Upper lobe of left lung (tissue), 6 donors: ENCODE measurements around the gene SLC25A21. TPM values are rescaled to one million over a fixed set of nuclear protein-coding genes. Genes with fewer than 3 reads are reported as not detected.

Source experiments
- ATAC-seq, 2 donors: fragments of 200-7000 bp; cut with Tn5 transposase; one replicate each; pipeline ENCODE4 v1.9.1; 2022; ENCODE audit warnings: mild to moderate bottlenecking in 2 of 2, moderate library complexity in 2 of 2; ENCODE audit not compliant: low FRiP score in 2 of 2
- DNase-seq, 2 donors: peaks; one replicate each; pipeline ENCODE4 v3.0.0-alpha.2; 2019 to 2020
- H3K27ac ChIP-seq, 4 donors: fragments of 200-600 bp; sonication (generic); one replicate each; pipeline ENCODE4 v1.5.1; 2016 to 2019
- H3K27me3 ChIP-seq, 4 donors: fragments of 200-600 bp; sonication (generic); one replicate each; pipeline ENCODE4 v1.5.1; 2017 to 2019
- H3K36me3 ChIP-seq, 4 donors: fragments of 200-600 bp; sonication (generic); one replicate each; pipeline ENCODE4 v1.5.1; 2016 to 2019
- H3K4me1 ChIP-seq, 4 donors: fragments of 200-600 bp; sonication (generic); one replicate each; pipeline ENCODE4 v1.5.1; 2018 to 2019
- H3K4me3 ChIP-seq, 4 donors: fragments of 200-600 bp; sonication (generic); one replicate each; pipeline ENCODE4 v1.5.1; 2017 to 2019; ENCODE audit warnings: mild to moderate bottlenecking in 2 of 4, moderate library complexity in 1 of 4
- H3K9me3 ChIP-seq, 4 donors: fragments of 200-600 bp; sonication (generic); one replicate each; pipeline ENCODE4 v1.5.1; 2018 to 2019
- EP300 ChIP-seq, 4 donors: sonication (generic); formaldehyde crosslinking; IDR thresholded peaks; one replicate each; pipeline ENCODE4 v1.5.1; 2017; ENCODE audit warnings: antibody characterized with exemption in 4 of 4, control low read depth in 2 of 4
- POLR2A ChIP-seq, 4 donors: fragments of 450-650 bp; IDR thresholded peaks; one replicate each; pipeline ENCODE4 v1.5.1; 2016 to 2017; ENCODE audit warnings: antibody characterized with exemption in 4 of 4, mild to moderate bottlenecking in 2 of 4
- POLR2AphosphoS5 ChIP-seq, 2 donors: sonication (generic); formaldehyde crosslinking; IDR thresholded peaks; one replicate each; pipeline ENCODE4 v1.5.1; 2017; ENCODE audit warnings: antibody characterized with exemption in 2 of 2
- WGBS, 2 donors: methylation state at CpG; one replicate each; pipeline ENCODE4 v1.1.5; 2017 to 2018; 5-methylcytosine and 5-hydroxymethylcytosine counted together
- total RNA-seq, 6 donors: library from RNA; depleted of rRNA in 4 of 6; stranded (reverse); fragments of >200 nt in 4 of 6; gene quantifications; one replicate each; pipeline versions ENCODE4 v1.1.0 to v1.2.1, GENCODE V29; 2016 to 2021
- TF ChIP-seq, protein P1 (sequence below), 6 experiments: fragments of 450-650 bp in 4 of 6; fragments of 200-600 bp in 2 of 6; sonication (generic) in 2 of 6; IDR thresholded peaks; one replicate each; pipeline ENCODE4 v1.5.1; 2016 to 2019; ENCODE audit warnings: antibody characterized with exemption in 6 of 6
- donor health status: DM: no; HTN: no; CAD: no; lungs with moderate emphysema.
- donor health status: DM: no; HTN: yes; CAD: no; lungs with severe emphysema.

Gene SLC25A21
- total RNA-seq, 6 donors from 2014 or later = 0.15 to 1.7 (median 0.30) TPM; not detected in 3

- H3K27me3 ChIP-seq = no peaks in the 10 kb centered on the region
- no peak overlapping the region for H3K27ac ChIP-seq
- WGBS, 2 donors = 51% methylated on average over 2 of the region's 2 CpGs
- H3K9me3 ChIP-seq = no peaks in the 10 kb centered on the region
- ATAC-seq (no peak), DNase-seq (no peak)
- no peak for TF ChIP-seq POLR2AphosphoS5 (IDR thresholded peaks at IDR 0.05)
- TF ChIP-seq, protein P1, sequence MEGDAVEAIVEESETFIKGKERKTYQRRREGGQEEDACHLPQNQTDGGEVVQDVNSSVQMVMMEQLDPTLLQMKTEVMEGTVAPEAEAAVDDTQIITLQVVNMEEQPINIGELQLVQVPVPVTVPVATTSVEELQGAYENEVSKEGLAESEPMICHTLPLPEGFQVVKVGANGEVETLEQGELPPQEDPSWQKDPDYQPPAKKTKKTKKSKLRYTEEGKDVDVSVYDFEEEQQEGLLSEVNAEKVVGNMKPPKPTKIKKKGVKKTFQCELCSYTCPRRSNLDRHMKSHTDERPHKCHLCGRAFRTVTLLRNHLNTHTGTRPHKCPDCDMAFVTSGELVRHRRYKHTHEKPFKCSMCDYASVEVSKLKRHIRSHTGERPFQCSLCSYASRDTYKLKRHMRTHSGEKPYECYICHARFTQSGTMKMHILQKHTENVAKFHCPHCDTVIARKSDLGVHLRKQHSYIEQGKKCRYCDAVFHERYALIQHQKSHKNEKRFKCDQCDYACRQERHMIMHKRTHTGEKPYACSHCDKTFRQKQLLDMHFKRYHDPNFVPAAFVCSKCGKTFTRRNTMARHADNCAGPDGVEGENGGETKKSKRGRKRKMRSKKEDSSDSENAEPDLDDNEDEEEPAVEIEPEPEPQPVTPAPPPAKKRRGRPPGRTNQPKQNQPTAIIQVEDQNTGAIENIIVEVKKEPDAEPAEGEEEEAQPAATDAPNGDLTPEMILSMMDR (IDR thresholded peaks at IDR 0.05) = no peak
- no peak for TF ChIP-seq POLR2A (IDR thresholded peaks at IDR 0.05)
- no peak for TF ChIP-seq EP300 (IDR thresholded peaks at IDR 0.05)
- no peaks in the 10 kb centered on the region for H3K36me3 ChIP-seq
- no peaks in the 10 kb centered on the region for H3K4me1 ChIP-seq
- no peak overlapping the region for H3K4me3 ChIP-seq
These were observed 352.2 kb downstream of the SLC25A21 start for GRCh38 chr14:36820111-36820709.

- no peaks in the 10 kb centered on the region for H3K9me3 ChIP-seq
- no peaks in the 10 kb centered on the region for H3K27me3 ChIP-seq
- ATAC-seq (peak in 1 of 2 donors; percentile 21), DNase-seq (no peak)
- H3K4me1 ChIP-seq = no peaks in the 10 kb centered on the region
- no peak overlapping the region for H3K4me3 ChIP-seq
- no peak for TF ChIP-seq EP300 (IDR thresholded peaks at IDR 0.05)
- no peak for TF ChIP-seq POLR2A (IDR thresholded peaks at IDR 0.05)
- TF ChIP-seq, protein P1 (IDR thresholded peaks at IDR 0.05) = no peak
- no peak for TF ChIP-seq POLR2AphosphoS5 (IDR thresholded peaks at IDR 0.05)
- no peak overlapping the region for H3K27ac ChIP-seq
- WGBS, 2 donors = 23 to 33% methylated on average over 2 of the region's 2 CpGs
- H3K36me3 ChIP-seq = no peaks in the 10 kb centered on the region
These were observed 353.5 kb downstream of the SLC25A21 start for GRCh38 chr14:36818794-36819384.

DNA sequence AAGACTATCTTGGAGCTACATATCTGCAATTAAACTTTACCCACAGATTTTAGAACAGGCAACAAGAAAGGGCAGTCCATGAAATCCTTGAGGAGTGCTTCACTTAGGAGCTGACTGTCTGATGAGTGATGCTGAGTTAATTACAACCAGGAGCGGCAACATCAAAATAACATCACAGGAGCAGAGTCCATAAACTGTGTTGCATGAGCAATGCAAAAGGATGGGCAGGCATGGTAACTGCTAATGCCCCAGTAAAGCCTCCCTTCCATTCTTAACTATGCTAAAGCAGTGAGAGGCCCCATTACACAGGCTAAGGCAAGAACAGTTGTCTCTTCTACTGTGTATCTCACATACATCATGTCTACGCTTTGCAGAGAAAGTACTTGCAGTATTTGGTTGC is 354.2 kb downstream of the SLC25A21 start:
- DNase-seq (no peak), ATAC-seq (no peak)
- TF ChIP-seq EP300 (IDR thresholded peaks at IDR 0.05) (no peak), POLR2AphosphoS5 (IDR thresholded peaks at IDR 0.05) (no peak), POLR2A (IDR thresholded peaks at IDR 0.05) (no peak)
- TF ChIP-seq, protein P1 (IDR thresholded peaks at IDR 0.05) = no peak
- WGBS, 2 donors = 43 to 92% methylated on average over 2 of the region's 2 CpGs
- Histone ChIP-seq H3K9me3 (no peaks in the 10 kb centered on the region), H3K36me3 (no peaks in the 10 kb centered on the region), H3K4me1 (no peaks in the 10 kb centered on the region), H3K27ac (no peak overlapping the region), H3K27me3 (no peaks in the 10 kb centered on the region), H3K4me3 (no peak overlapping the region)

DNA sequence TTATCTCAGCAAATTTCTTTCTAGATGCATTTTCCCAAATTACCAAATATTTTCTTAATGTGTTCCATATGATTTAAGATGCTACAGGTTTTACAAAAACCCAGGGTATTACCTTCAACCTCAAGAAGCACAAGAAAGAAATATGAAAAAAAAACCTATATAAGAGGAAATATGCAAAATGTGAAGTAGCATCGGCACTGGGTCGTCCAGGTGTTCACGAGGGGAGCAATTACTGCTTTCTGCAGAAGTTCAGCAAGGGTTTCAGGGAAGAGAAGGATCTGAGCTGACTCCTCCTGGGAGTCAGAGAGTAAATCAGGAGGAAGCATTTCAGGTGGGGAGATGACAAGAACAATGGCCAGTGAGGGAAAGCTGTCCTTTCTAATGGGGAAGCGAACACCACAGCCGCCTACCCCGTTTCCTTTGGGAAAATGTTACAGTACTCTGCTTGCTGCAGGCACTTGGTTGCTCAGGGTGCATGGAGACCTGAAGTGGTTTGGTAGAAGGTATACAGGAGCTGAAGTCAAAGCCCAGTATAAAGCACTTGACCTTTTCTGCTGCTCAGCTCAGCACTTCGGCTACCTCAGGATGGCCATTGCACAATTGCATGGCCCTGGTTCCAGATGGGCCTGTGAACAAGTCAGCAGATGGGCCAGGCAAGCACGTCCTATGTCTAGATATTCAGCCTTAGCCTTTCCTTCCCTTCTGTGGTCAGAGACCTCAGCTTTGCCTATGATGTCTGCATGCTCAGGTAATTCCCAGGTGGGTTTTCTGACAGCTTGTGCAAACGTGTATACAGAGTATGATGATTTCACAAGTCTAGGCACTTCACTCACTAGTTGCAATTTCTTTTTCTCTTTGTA is 355.1 kb downstream of the SLC25A21 start:
- 84 to 88% methylated on average over 7 to 9 of the region's 9 CpGs for WGBS, 2 donors
- Histone ChIP-seq H3K36me3 (no peaks in the 10 kb centered on the region), H3K27ac (no peak overlapping the region), H3K4me3 (no peak overlapping the region), H3K9me3 (no peaks in the 10 kb centered on the region), H3K4me1 (no peaks in the 10 kb centered on the region), H3K27me3 (no peaks in the 10 kb centered on the region)
- TF ChIP-seq POLR2A (IDR thresholded peaks at IDR 0.05) (no peak), EP300 (IDR thresholded peaks at IDR 0.05) (no peak)
- TF ChIP-seq, protein P1 (IDR thresholded peaks at IDR 0.05) = no peak
- DNase-seq (peak in 1 of 2 donors; percentile 59), ATAC-seq (peak in 1 of 2 donors; percentile 61)
